SU-DHL-6 (cell line): ENCODE data around the gene CPEB3.

Source experiments
- CTCF ChIP-seq: fragments of 200-600 bp; sonication (generic); IDR thresholded peaks from one replicate; pipeline ENCODE4 v1.5.1; 2017; ENCODE audit warnings: antibody characterized with exemption, mild to moderate bottlenecking, low read length, moderate library complexity; ENCODE audit not compliant: insufficient read depth, poor library complexity, severe bottlenecking
- EZH2phosphoT487 ChIP-seq: fragments of 200-600 bp; sonication (generic), shearing (Covaris generic); conservative IDR thresholded peaks from 2 replicates; pipeline ENCODE4 v1.6.1; 2018; ENCODE audit warnings: mild to moderate bottlenecking, antibody characterized with exemption, low read length, moderate library complexity, mixed read lengths

GRCh38 chr10:92305133-92306072 is 14.5 kb upstream of the CPEB3 start:
- TF ChIP-seq CTCF (no peak), EZH2phosphoT487 (no peak)
